Measurements from ENCODE around the gene CCDC175.

The CCDC175 gene

DNA sequence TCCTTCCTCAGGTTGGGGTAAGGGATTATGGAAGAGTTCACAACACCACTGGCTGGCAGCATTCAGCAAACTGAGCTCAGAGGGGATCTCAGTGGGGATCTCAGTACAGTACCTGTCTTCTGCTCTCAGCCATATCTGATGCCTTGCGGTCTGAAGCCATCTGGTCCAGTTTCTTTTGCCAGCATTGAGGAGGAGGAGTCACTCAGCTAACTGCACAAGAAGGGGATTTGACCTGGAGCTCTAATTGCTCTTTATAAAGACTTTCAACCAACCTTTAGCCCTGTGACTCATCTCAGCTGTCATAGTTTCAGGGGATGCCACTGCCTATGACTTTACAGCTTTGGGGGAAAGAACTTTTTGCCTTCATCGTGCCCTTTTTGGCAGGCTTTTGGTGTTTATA lies 47.4 kb downstream of the CCDC175 start:
- no peaks in the 10 kb centered on the region for H3K79me2 ChIP-seq (ENCODE audit: control insufficient read depth, low read length)
- no peak overlapping the region for H3K27ac ChIP-seq (ENCODE audit: low read depth, low read length)

DNA sequence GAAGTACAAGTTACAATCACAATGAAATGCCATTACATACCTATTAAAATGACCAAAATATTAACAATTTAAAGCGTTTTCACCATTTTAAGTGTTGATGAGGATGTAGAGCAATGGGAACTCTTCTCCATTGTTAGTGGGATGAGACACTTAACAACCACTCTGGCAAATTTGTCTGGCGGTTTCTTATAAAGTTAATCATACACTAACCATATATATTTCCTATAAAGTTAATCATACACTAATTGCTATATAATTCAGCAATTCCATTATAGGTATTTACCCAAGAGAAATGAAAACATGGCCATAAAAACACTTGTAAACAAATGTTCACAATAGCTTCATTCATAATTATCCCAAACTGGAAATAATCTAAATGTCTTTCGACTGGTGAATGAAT lies 56.4 kb downstream of the CCDC175 start:
- H3K4me3 ChIP-seq (ENCODE audit: low read length) = no peak overlapping the region
- no peaks in the 10 kb centered on the region for H4K20me1 ChIP-seq (ENCODE audit: control insufficient read depth, insufficient read depth, low read depth, low read length)
- no peaks in the 10 kb centered on the region for H3K9me3 ChIP-seq (ENCODE audit: control insufficient read depth, insufficient read depth, low read length)
- H3K4me2 ChIP-seq (ENCODE audit: low read length) = no peak overlapping the region
- H3K9me2 ChIP-seq (replicated peaks; ENCODE audit: control insufficient read depth, low read length) = no peaks in the 10 kb centered on the region
- no peak overlapping the region for H3K27ac ChIP-seq (ENCODE audit: low read depth, low read length)
- no peaks in the 10 kb centered on the region for H3K79me2 ChIP-seq (ENCODE audit: control insufficient read depth, low read length)
- no peaks in the 10 kb centered on the region for H3K4me1 ChIP-seq (ENCODE audit: control insufficient read depth, low read length)
- no peaks in the 10 kb centered on the region for H3K36me3 ChIP-seq (ENCODE audit: control insufficient read depth, low read length)
- TF ChIP-seq EZH2phosphoT487 (IDR thresholded peaks at IDR 0.05; ENCODE audit: borderline replicate concordance, low read length) = no peak
- TF ChIP-seq, protein P1, sequence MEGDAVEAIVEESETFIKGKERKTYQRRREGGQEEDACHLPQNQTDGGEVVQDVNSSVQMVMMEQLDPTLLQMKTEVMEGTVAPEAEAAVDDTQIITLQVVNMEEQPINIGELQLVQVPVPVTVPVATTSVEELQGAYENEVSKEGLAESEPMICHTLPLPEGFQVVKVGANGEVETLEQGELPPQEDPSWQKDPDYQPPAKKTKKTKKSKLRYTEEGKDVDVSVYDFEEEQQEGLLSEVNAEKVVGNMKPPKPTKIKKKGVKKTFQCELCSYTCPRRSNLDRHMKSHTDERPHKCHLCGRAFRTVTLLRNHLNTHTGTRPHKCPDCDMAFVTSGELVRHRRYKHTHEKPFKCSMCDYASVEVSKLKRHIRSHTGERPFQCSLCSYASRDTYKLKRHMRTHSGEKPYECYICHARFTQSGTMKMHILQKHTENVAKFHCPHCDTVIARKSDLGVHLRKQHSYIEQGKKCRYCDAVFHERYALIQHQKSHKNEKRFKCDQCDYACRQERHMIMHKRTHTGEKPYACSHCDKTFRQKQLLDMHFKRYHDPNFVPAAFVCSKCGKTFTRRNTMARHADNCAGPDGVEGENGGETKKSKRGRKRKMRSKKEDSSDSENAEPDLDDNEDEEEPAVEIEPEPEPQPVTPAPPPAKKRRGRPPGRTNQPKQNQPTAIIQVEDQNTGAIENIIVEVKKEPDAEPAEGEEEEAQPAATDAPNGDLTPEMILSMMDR (IDR thresholded peaks at IDR 0.05; ENCODE audit: low read depth, low read length, poor library complexity, severe bottlenecking) = no peak
- H3F3A ChIP-seq (ENCODE audit: control insufficient read depth, insufficient read depth) = no peaks in the 10 kb centered on the region
- peaks cover 7% of the 10 kb centered on the region; the same call in 1 of the 2 replicates for H3K27me3 ChIP-seq (ENCODE audit: control insufficient read depth, low read length)

More for the DNA sequence above, 47.4 kb downstream of the CCDC175 start:
- no peaks in the 10 kb centered on the region for H3K4me1 ChIP-seq (ENCODE audit: control insufficient read depth, low read length)
- no peaks in the 10 kb centered on the region for H3K9me2 ChIP-seq (replicated peaks; ENCODE audit: control insufficient read depth, low read length)
- H3K36me3 ChIP-seq (ENCODE audit: control insufficient read depth, low read length) = no peaks in the 10 kb centered on the region
- no peaks in the 10 kb centered on the region for H4K20me1 ChIP-seq (ENCODE audit: control insufficient read depth, insufficient read depth, low read depth, low read length)
- no peak for TF ChIP-seq EZH2phosphoT487 (IDR thresholded peaks at IDR 0.05; ENCODE audit: borderline replicate concordance, low read length)
- TF ChIP-seq, protein P1 (IDR thresholded peaks at IDR 0.05; ENCODE audit: low read depth, low read length, poor library complexity, severe bottlenecking) = no peak
- no peak overlapping the region for H3K4me3 ChIP-seq (ENCODE audit: low read length)
- no peaks in the 10 kb centered on the region for H3F3A ChIP-seq (ENCODE audit: control insufficient read depth, insufficient read depth)
- no peaks in the 10 kb centered on the region for H3K9me3 ChIP-seq (ENCODE audit: control insufficient read depth, insufficient read depth, low read length)
- H3K4me2 ChIP-seq (ENCODE audit: low read length) = no peak overlapping the region
- peaks cover 4% of the 10 kb centered on the region; the same call in 1 of the 2 replicates for H3K27me3 ChIP-seq (ENCODE audit: control insufficient read depth, low read length)

DNA sequence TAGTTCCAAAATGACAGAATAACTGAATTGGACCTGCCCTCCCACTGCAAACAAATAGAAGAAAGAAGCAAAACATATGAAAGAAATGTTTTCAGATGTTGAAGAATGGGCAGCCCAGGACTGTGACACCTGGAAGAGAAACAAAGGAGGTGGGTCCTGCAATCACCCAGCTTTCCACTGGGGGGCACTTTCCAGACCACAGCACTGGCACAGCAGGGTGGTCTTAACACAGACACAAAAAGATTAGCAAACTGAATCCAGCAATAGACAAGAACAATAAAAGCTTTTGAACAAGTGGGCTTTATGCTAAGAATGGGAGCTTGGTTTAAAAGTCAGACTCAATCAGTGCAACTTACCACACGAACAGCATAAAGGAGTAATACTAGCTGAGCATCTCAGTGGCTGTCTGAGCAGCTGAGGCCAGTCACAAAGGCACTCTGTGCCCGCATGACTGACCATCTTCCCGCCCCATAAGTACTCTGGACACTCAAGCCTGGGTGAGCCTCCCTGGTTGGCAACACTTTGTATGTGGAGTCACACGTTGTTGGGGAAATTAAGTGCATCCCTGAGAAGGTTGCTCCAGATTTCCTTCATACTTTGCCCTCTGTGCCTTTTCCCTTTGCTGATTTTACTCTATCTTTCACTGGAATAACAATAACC lies 64.6 kb downstream of the CCDC175 start:
- H3K79me2 ChIP-seq (ENCODE audit: control insufficient read depth, low read length) = no peaks in the 10 kb centered on the region
- H3F3A ChIP-seq (ENCODE audit: control insufficient read depth, insufficient read depth) = no peaks in the 10 kb centered on the region
- H3K4me3 ChIP-seq (ENCODE audit: low read length) = no peak overlapping the region
- peaks cover 5% of the 10 kb centered on the region; the same call in 1 of the 2 replicates for H3K27me3 ChIP-seq (ENCODE audit: control insufficient read depth, low read length)
- H3K9me2 ChIP-seq (replicated peaks; ENCODE audit: control insufficient read depth, low read length) = no peaks in the 10 kb centered on the region
- no peak overlapping the region for H3K27ac ChIP-seq (ENCODE audit: low read depth, low read length)
- no peaks in the 10 kb centered on the region for H3K9me3 ChIP-seq (ENCODE audit: control insufficient read depth, insufficient read depth, low read length)
- H3K4me1 ChIP-seq (ENCODE audit: control insufficient read depth, low read length) = no peaks in the 10 kb centered on the region
- no peak for TF ChIP-seq EZH2phosphoT487 (IDR thresholded peaks at IDR 0.05; ENCODE audit: borderline replicate concordance, low read length)
- TF ChIP-seq, protein P1 (IDR thresholded peaks at IDR 0.05; ENCODE audit: low read depth, low read length, poor library complexity, severe bottlenecking) = peak; percentile 90
- H3K36me3 ChIP-seq (ENCODE audit: control insufficient read depth, low read length) = no peaks in the 10 kb centered on the region
- no peak overlapping the region for H3K4me2 ChIP-seq (ENCODE audit: low read length)
- H4K20me1 ChIP-seq (ENCODE audit: control insufficient read depth, insufficient read depth, low read depth, low read length) = no peaks in the 10 kb centered on the region

Data from DOHH2 (cell line).